ENCODE data around the gene ATP2C2.

The ATP2C2 gene

DNA sequence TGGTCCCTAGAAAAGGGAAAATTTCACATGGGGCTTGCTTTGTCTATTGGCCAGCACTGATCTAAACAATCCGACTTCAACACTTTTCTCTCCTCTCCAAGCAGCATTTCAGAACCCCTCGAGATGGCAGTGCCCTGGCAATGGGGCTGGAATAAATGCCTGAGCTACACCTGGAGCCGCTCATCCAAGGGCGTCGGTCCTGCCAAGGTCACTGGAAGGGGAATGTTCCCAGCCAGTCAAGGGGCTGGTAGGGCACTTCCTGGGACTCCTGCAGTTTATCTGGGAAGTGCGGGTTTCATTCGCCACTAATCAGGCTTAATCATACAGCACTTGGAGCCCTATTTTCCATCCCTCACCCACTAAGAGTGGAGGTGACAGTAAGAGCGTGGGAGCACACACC lies 119.0 kb downstream of the ATP2C2 start:
- FAIRE-seq (no peak), DNase-seq (ENCODE audit: insufficient read length, low spot score) (no peak)
- TF ChIP-seq, protein P1, sequence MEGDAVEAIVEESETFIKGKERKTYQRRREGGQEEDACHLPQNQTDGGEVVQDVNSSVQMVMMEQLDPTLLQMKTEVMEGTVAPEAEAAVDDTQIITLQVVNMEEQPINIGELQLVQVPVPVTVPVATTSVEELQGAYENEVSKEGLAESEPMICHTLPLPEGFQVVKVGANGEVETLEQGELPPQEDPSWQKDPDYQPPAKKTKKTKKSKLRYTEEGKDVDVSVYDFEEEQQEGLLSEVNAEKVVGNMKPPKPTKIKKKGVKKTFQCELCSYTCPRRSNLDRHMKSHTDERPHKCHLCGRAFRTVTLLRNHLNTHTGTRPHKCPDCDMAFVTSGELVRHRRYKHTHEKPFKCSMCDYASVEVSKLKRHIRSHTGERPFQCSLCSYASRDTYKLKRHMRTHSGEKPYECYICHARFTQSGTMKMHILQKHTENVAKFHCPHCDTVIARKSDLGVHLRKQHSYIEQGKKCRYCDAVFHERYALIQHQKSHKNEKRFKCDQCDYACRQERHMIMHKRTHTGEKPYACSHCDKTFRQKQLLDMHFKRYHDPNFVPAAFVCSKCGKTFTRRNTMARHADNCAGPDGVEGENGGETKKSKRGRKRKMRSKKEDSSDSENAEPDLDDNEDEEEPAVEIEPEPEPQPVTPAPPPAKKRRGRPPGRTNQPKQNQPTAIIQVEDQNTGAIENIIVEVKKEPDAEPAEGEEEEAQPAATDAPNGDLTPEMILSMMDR (IDR thresholded peaks at IDR 0.05; ENCODE audit: insufficient read depth, missing control alignments) = no peak

DNA sequence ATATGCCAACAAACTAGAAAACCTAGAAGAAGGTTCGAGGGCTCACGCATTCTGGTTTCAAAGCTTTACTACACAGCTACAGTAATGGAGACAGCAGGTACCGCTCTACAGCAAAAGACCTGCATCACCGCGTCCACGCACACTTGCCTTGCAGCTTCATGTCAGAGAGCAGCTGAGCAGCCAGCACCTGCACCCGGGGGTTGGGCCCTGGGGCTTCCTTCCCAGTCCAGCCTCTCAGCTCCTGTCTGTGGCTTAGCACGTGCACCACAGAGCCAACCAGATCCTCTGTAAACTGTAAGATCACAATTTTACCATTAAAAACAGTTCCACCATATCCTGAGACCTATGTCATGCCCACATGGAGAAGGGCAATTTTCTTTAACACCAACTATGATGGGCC lies 120.8 kb downstream of the ATP2C2 start:
- no peak for DNase-seq (ENCODE audit: insufficient read length, low spot score)
- no peak for FAIRE-seq
- TF ChIP-seq, protein P1 (IDR thresholded peaks at IDR 0.05; ENCODE audit: insufficient read depth, missing control alignments) = no peak

DNA sequence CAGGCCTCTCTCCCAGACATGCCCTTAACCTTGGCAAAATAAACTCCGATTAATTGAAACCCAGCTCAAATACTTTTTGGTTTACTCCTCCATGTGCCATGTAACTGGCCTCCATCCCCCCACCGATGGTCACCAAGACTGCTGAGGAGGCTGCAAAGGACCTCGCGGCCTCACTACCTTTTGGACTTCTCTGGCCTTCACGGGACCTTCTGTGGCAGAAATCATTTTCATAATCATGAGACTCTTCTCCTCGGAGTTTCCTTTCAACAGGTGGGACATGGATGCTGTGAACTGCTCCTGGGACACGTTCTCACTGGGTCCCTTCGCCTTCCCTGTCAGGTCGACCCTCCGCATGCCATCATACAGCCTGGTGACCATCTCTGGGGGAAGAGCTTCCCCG lies 127.2 kb downstream of the ATP2C2 start:
- no peak for DNase-seq (ENCODE audit: insufficient read length, low spot score)
- no peak for FAIRE-seq
- TF ChIP-seq, protein P1 (IDR thresholded peaks at IDR 0.05; ENCODE audit: insufficient read depth, missing control alignments) = no peak

DNA sequence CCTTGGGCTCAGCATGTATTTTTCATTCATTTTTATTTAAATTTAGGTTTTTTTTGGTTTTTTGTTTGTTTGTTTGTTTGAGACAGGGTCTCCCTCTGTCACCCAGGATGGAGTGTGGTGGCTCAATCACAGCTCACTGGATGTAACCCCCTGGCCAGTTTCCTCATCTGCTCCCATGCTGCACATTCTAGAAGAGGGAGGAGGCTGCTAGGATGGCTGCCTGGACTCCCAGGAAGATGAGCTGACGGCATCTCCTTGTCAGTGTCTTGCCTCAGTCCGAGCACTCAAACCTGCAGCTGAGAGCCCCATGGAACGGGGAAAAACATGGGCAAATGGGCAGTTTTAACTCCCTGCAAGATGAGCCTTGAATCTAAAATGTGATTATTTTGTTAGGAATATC lies 128.7 kb downstream of the ATP2C2 start:
- FAIRE-seq = no peak
- TF ChIP-seq, protein P1 (IDR thresholded peaks at IDR 0.05; ENCODE audit: insufficient read depth, missing control alignments) = no peak

DNA sequence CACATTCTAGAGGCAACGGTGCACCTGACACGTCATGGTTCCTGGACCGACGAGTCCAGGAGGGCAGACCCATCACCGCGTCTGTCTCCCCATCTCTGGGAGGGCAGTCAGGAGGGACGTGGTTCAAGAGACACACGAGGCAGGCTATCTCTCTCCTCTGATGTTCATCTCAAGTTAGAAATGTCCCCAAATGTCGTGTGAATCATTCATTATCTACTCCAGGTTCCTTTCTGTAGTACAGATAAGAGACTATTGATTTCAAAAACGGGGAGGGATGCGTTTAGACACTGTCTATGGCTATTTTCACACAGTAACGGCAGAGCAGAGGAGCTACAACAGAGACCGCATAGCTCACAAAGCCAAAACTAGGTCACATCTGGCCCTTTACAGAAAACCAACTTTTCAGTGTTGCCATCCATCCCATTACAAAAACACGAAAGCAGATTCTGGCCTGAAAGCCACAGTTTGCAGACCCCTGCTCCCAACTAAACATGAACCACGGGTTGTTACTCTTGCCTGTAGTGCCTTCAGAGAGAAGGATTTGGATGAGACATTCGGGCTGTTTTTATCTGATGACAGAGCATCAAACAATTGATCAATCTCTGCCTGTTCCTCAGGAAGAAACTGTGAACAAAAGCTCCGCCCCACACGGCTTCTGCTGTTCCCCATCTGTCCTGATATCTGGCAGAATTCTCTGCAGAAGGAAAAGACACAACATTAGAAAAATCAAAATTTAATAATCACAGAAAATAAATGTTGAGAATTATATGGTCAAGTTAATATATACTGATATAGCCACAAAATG lies 129.3 kb downstream of the ATP2C2 start:
- DNase-seq (ENCODE audit: insufficient read length, low spot score) (no peak), FAIRE-seq (no peak)
- TF ChIP-seq, protein P1 (IDR thresholded peaks at IDR 0.05; ENCODE audit: insufficient read depth, missing control alignments) = no peak

More for the DNA sequence above, 128.7 kb downstream of the ATP2C2 start:
- no peak for DNase-seq (ENCODE audit: insufficient read length, low spot score)

DNA sequence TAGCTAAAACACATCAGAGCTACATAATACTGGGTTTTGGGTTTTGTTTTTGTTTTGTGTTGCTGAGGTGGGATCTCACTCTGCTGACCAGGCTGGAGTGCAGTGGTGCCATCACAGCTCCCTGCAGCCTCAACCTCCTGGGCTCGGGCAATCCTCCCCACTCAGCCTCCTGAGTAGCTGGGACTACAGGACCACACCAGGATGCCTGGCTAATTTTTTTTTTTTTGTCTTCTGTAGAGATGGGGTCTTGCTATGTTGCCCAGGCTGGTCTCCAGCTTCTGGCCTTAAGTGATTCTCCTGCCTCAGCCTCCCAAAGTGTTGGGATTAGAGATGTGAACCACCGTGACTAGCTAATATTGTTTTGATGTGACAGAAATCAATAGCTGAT lies 129.9 kb downstream of the ATP2C2 start:
- FAIRE-seq (no peak), DNase-seq (ENCODE audit: insufficient read length, low spot score) (no peak)
- TF ChIP-seq, protein P1 (IDR thresholded peaks at IDR 0.05; ENCODE audit: insufficient read depth, missing control alignments) = no peak

DNA sequence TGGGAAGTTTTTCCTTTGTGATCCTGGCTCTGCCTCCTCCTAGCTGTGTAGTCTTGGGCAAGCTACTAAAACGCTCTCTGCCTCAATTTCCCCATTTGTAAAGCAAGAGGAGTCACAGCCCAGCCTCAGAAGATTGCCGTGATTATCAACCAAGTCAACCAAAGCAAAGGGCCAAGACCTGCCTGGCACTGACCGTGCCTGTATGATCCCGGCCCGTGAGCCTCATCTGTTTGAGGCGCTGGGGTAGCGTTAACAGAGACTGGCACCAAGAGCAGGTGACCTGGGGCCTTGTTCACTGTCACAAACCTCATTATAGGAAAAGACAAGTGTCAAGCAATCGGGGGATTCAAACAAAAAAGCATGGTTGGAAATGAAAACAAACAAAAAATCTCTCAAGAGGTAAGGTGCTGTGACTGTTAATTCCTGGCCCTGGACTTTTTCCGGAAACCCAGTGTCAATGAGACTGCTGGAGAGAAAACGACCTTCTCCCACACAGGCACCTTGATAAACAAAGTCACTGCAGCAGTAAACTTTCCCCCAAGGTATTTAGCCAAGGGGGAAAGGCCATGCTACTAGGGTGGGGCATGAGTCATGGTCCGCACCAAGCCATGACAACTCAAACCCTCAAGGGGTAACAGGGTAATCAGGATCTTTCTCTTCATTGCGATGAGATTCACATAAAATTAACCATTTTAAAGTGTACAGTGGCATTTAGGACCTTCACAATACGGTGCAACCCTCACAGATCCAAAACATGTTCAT lies 130.7 kb downstream of the ATP2C2 start:
- TF ChIP-seq, protein P1 (IDR thresholded peaks at IDR 0.05; ENCODE audit: insufficient read depth, missing control alignments) = no peak
- no peak for FAIRE-seq
- DNase-seq (ENCODE audit: insufficient read length, low spot score) = no peak

Measured in D721Med (cell line).